HEK293 (cell line): ENCODE data around the gene SPPL2C.

Experiments
- CTCF ChIA-PET: fragments of 350-600 bp; formaldehyde crosslinking; extraction: SDS; loops from one replicate; lab custom pipeline; 2021; ENCODE audit warnings: antibody characterized with exemption; lab: Yijun Ruan, JAX
- POLR2A ChIA-PET: fragments of 300-600 bp; formaldehyde crosslinking; extraction: SDS; loops from one replicate; lab custom pipeline; 2020; ENCODE audit warnings: antibody characterized with exemption, inconsistent platforms; lab: Yijun Ruan, JAX
- H3K27ac ChIP-seq: fragments of 200-500 bp; sonication (Bioruptor generic); 2 replicates; pipeline ENCODE4 v1.5.1; 2014; ENCODE audit warnings: low read depth, low read length, control low read depth, inconsistent platforms; ENCODE audit errors: extremely low read depth
- H3K36me3 ChIP-seq, 2 experiments: fragments of 200-500 bp in 1 of 2; sonication (Bioruptor generic) in 1 of 2; 1 replicate in 1 of 2; 2 replicates in 1 of 2; pipeline ENCODE4 v1.5.1; 2014 to 2017; ENCODE audit warnings: inconsistent platforms in 2 of 2, low read length in 2 of 2; ENCODE audit not compliant: control insufficient read depth in 2 of 2, insufficient read depth in 1 of 2
- H3K4me1 ChIP-seq: fragments of 200-500 bp; sonication (Bioruptor generic); 2 replicates; pipeline ENCODE4 v1.5.1; 2014; ENCODE audit warnings: mild to moderate bottlenecking, low read length, inconsistent platforms; ENCODE audit not compliant: control insufficient read depth, insufficient read depth
- H3K4me3 ChIP-seq: 2 replicates; pipeline ENCODE4 v1.5.1; 2011; ENCODE audit warnings: low read depth, mild to moderate bottlenecking, control low read depth, low read length, moderate library complexity
- H3K9me3 ChIP-seq: fragments of 200-500 bp; sonication (Bioruptor generic); 2 replicates; pipeline ENCODE4 v1.5.1; 2014; ENCODE audit warnings: low read depth, low read length, inconsistent platforms; ENCODE audit not compliant: control insufficient read depth, insufficient read depth
- BCL11A ChIP-seq: fragments of 450-650 bp; formaldehyde crosslinking; IDR thresholded peaks from 2 replicates; pipeline ENCODE4 v1.5.1; 2016; ENCODE audit warnings: low read depth, missing biosample characterization, missing genetic modification characterization
- KLF8 ChIP-seq: fragments of 450-650 bp; formaldehyde crosslinking; IDR thresholded peaks from 2 replicates; pipeline ENCODE4 v1.5.1; 2016; ENCODE audit warnings: missing biosample characterization, missing genetic modification characterization
- PRDM2 ChIP-seq: fragments of 450-650 bp; formaldehyde crosslinking; IDR thresholded peaks from 2 replicates; pipeline ENCODE4 v1.5.1; 2016; ENCODE audit warnings: missing biosample characterization, missing genetic modification characterization, borderline replicate concordance
- PRDM6 ChIP-seq: fragments of 450-650 bp; formaldehyde crosslinking; IDR thresholded peaks from 2 replicates; pipeline ENCODE4 v1.5.1; 2017; ENCODE audit warnings: missing biosample characterization, missing genetic modification characterization
- ZBTB21 ChIP-seq: fragments of 450-650 bp; formaldehyde crosslinking; IDR thresholded peaks from 2 replicates; pipeline ENCODE4 v1.5.1; 2017; ENCODE audit warnings: missing biosample characterization, missing genetic modification characterization
- ZNF114 ChIP-seq: fragments of 450-650 bp; formaldehyde crosslinking; IDR thresholded peaks from 2 replicates; pipeline ENCODE4 v1.5.0; 2017; ENCODE audit warnings: missing biosample characterization, missing genetic modification characterization
- ZNF121 ChIP-seq: fragments of 450-650 bp; formaldehyde crosslinking; IDR thresholded peaks from 2 replicates; pipeline ENCODE4 v1.5.1; 2016; ENCODE audit warnings: missing biosample characterization, missing genetic modification characterization
- ZNF138 ChIP-seq: fragments of 450-650 bp; formaldehyde crosslinking; IDR thresholded peaks from 2 replicates; pipeline ENCODE4 v1.5.1; 2016; ENCODE audit warnings: missing biosample characterization, missing genetic modification characterization, borderline replicate concordance
- ZNF157 ChIP-seq: fragments of 450-650 bp; formaldehyde crosslinking; IDR thresholded peaks from 2 replicates; pipeline ENCODE4 v1.5.1; 2016; ENCODE audit warnings: missing biosample characterization, missing genetic modification characterization
- ZNF266 ChIP-seq: fragments of 450-650 bp; formaldehyde crosslinking; IDR thresholded peaks from 2 replicates; pipeline ENCODE4 v1.5.1; 2016; ENCODE audit warnings: missing biosample characterization, missing genetic modification characterization, low read depth
- ZNF280C ChIP-seq: fragments of 450-650 bp; formaldehyde crosslinking; IDR thresholded peaks from 2 replicates; pipeline ENCODE4 v1.5.1; 2016; ENCODE audit warnings: missing biosample characterization, missing genetic modification characterization
- ZNF280D ChIP-seq: fragments of 450-650 bp; formaldehyde crosslinking; IDR thresholded peaks from 2 replicates; pipeline ENCODE4 v1.5.1; 2016; ENCODE audit warnings: missing biosample characterization, missing genetic modification characterization
- ZNF324 ChIP-seq: fragments of 450-650 bp; formaldehyde crosslinking; IDR thresholded peaks from 2 replicates; pipeline ENCODE4 v1.5.1; 2016; ENCODE audit warnings: missing biosample characterization, missing genetic modification characterization
- ZNF423 ChIP-seq: fragments of 450-650 bp; formaldehyde crosslinking; IDR thresholded peaks from 2 replicates; pipeline ENCODE4 v1.5.1; 2016; ENCODE audit warnings: missing biosample characterization, missing genetic modification characterization
- ZNF664 ChIP-seq: fragments of 450-650 bp; formaldehyde crosslinking; IDR thresholded peaks from 2 replicates; pipeline ENCODE4 v1.5.1; 2016; ENCODE audit warnings: missing biosample characterization, missing genetic modification characterization
- ZNF701 ChIP-seq: fragments of 450-650 bp; formaldehyde crosslinking; IDR thresholded peaks from 2 replicates; pipeline ENCODE4 v1.5.1; 2016; ENCODE audit warnings: missing biosample characterization, missing genetic modification characterization
- ZNF843 ChIP-seq: fragments of 450-650 bp; formaldehyde crosslinking; IDR thresholded peaks from 2 replicates; pipeline ENCODE4 v1.5.1; 2016; ENCODE audit warnings: missing biosample characterization, missing genetic modification characterization
- TF ChIP-seq, protein P1 (sequence below): fragments of 450-650 bp; formaldehyde crosslinking; IDR thresholded peaks from 2 replicates; pipeline ENCODE4 v1.5.1; 2016; ENCODE audit warnings: missing biosample characterization, missing genetic modification characterization

SPPL2C gene

GRCh38 chr17:45835481-45835880, 9.2 kb upstream of the SPPL2C start (continued):
- TF ChIP-seq ZNF280D (tag by site-specific recombination) (no peak), ZNF280C (tag by site-specific recombination) (no peak), ZNF121 (tag by site-specific recombination) (no peak), ZNF843 (tag by site-specific recombination) (no peak), ZNF157 (tag by site-specific recombination) (no peak), ZNF423 (tag by site-specific recombination) (no peak)
- TF ChIP-seq, all 188 proteins: peak for 0

GRCh38 chr17:45836047-45837044, 8.3 kb upstream of the SPPL2C start:
- no peaks in the 10 kb centered on the region for H3K36me3 ChIP-seq
- H3K9me3 ChIP-seq, result no peaks in the 10 kb centered on the region
- CTCF ChIA-PET, result interaction anchor here (0.6 to 2.2 kb wide), 6 partner anchors 9 to 411 kb away, joined by 3 to 8 read pairs (median 3); no protein-coding TSS in a partner anchor
- H3K4me3 ChIP-seq, result no peak overlapping the region
- no peak overlapping the region for H3K27ac ChIP-seq
- POLR2A ChIA-PET, result no interaction called here
- H3K4me1 ChIP-seq, result no peaks in the 10 kb centered on the region
- no peak for TF ChIP-seq ZNF114 (tag by site-specific recombination)
- TF ChIP-seq PRDM2 (tag by site-specific recombination), result no peak
- TF ChIP-seq BCL11A (tag by site-specific recombination), result no peak
- TF ChIP-seq ZNF324 (tag by site-specific recombination), result no peak
- TF ChIP-seq, protein P1, sequence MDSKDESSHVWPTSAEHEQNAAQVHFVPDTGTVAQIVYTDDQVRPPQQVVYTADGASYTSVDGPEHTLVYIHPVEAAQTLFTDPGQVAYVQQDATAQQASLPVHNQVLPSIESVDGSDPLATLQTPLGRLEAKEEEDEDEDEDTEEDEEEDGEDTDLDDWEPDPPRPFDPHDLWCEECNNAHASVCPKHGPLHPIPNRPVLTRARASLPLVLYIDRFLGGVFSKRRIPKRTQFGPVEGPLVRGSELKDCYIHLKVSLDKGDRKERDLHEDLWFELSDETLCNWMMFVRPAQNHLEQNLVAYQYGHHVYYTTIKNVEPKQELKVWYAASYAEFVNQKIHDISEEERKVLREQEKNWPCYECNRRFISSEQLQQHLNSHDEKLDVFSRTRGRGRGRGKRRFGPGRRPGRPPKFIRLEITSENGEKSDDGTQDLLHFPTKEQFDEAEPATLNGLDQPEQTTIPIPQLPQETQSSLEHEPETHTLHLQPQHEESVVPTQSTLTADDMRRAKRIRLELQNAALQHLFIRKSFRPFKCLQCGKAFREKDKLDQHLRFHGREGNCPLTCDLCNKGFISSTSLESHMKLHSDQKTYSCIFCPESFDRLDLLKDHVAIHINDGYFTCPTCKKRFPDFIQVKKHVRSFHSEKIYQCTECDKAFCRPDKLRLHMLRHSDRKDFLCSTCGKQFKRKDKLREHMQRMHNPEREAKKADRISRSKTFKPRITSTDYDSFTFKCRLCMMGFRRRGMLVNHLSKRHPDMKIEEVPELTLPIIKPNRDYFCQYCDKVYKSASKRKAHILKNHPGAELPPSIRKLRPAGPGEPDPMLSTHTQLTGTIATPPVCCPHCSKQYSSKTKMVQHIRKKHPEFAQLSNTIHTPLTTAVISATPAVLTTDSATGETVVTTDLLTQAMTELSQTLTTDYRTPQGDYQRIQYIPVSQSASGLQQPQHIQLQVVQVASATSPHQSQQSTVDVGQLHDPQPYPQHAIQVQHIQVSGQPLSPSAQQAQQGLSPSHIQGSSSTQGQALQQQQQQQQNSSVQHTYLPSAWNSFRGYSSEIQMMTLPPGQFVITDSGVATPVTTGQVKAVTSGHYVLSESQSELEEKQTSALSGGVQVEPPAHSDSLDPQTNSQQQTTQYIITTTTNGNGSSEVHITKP, result no peak
- TF ChIP-seq KLF8 (tag by site-specific recombination), result no peak
- TF ChIP-seq PRDM6, result no peak
- TF ChIP-seq ZNF266 (tag by site-specific recombination), result no peak
- TF ChIP-seq ZBTB21 (tag by site-specific recombination), result no peak
- TF ChIP-seq ZNF701 (tag by site-specific recombination), result no peak
- TF ChIP-seq ZNF664 (tag by site-specific recombination), result no peak
- TF ChIP-seq ZNF138 (tag by site-specific recombination), result no peak
